Right lung (tissue), 5 donors: Measurements from ENCODE around the gene ATG5. TPM values are rescaled to one million over a fixed set of nuclear protein-coding genes. Genes with fewer than 3 reads are reported as not detected.

Experiments used
- polyA plus RNA-seq, 5 donors: library from polyadenylated mRNA; unstranded; fragments of 120-200 nt; gene quantifications; one replicate each; pipeline versions ENCODE4 v1.2.1 to v1.2.3, GENCODE V29; 2013; ENCODE audit warnings: inconsistent platforms in 1 of 5, low replicate concordance in 1 of 5; ENCODE audit not compliant: insufficient read length in 5 of 5, insufficient read depth in 1 of 5

ATG5 gene
- polyA plus RNA-seq, 5 donors: 29.2 to 45.1 (median 39.5) TPM

Other genes starting within 250 kb of the ATG5 start
- gene PRDM1, start 239.4 kb downstream of the ATG5 start, polyA plus RNA-seq: 1 to 10 TPM; 4.0 to 9.8 (median 8.9) TPM
- gene CRYBG1, start 35.0 kb upstream of the ATG5 start, polyA plus RNA-seq: 10 to 100 TPM in 3 of 5 donors, 1 to 10 TPM in 2; 7.8 to 14.1 (median 10.4) TPM